A673 (cell line): Measurements from ENCODE around the gene FNTB.
A peak's percentile ranks its signal among the peaks of the same experiment; 100 is the strongest.

Experiments
- EZH2 ChIP-seq: fragments of 200-600 bp; sonication (generic); IDR thresholded peaks from 2 replicates; pipeline ENCODE4 v1.6.1; 2017; ENCODE audit warnings: borderline replicate concordance, low read depth, mild to moderate bottlenecking, mixed read lengths, antibody characterized with exemption, low read length; ENCODE audit not compliant: poor library complexity, severe bottlenecking
- TF ChIP-seq, protein P1 (sequence below): fragments of 300-800, 200-600 bp; sonication (generic); conservative IDR thresholded peaks from 2 replicates; pipeline ENCODE4 v1.5.1; 2017; ENCODE audit warnings: low read depth, mild to moderate bottlenecking, antibody characterized with exemption, low read length, moderate library complexity, mixed read lengths

- TF ChIP-seq, protein P1, sequence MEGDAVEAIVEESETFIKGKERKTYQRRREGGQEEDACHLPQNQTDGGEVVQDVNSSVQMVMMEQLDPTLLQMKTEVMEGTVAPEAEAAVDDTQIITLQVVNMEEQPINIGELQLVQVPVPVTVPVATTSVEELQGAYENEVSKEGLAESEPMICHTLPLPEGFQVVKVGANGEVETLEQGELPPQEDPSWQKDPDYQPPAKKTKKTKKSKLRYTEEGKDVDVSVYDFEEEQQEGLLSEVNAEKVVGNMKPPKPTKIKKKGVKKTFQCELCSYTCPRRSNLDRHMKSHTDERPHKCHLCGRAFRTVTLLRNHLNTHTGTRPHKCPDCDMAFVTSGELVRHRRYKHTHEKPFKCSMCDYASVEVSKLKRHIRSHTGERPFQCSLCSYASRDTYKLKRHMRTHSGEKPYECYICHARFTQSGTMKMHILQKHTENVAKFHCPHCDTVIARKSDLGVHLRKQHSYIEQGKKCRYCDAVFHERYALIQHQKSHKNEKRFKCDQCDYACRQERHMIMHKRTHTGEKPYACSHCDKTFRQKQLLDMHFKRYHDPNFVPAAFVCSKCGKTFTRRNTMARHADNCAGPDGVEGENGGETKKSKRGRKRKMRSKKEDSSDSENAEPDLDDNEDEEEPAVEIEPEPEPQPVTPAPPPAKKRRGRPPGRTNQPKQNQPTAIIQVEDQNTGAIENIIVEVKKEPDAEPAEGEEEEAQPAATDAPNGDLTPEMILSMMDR: peak; percentile 93
- TF ChIP-seq EZH2: no peak
These were observed at the start of gene FNTB for GRCh38 chr14:64986648-64987437.
